Hepatocyte (in vitro differentiated cells): ENCODE measurements around the gene PMFBP1. TPM values are rescaled to one million over a fixed set of nuclear protein-coding genes. Genes with fewer than 3 reads are reported as not detected.

ENCODE experiments used
- DNase-seq: peaks from one replicate; pipeline ENCODE4 v3.0.0-alpha.2; 2016; ENCODE audit warnings: low spot score
- H2AFZ ChIP-seq: fragments of 200-600 bp; sonication (generic); 2 replicates; pipeline ENCODE4 v1.6.0; 2016; ENCODE audit warnings: antibody characterized with exemption, mild to moderate bottlenecking
- H3K27ac ChIP-seq: fragments of 200-600 bp; sonication (generic); 2 replicates; pipeline ENCODE4 v1.5.1; 2016; ENCODE audit warnings: mild to moderate bottlenecking
- H3K27me3 ChIP-seq: fragments of 200-600 bp; sonication (generic); 2 replicates; pipeline ENCODE4 v1.6.1; 2016
- H3K36me3 ChIP-seq: fragments of 200-600 bp; sonication (generic); replicated peaks from 2 replicates; pipeline ENCODE4 v1.5.1; 2016; ENCODE audit warnings: low read depth; ENCODE audit not compliant: insufficient read depth
- H3K4me1 ChIP-seq: fragments of 200-600 bp; sonication (generic); 2 replicates; pipeline ENCODE4 v1.5.1; 2016; ENCODE audit warnings: mild to moderate bottlenecking, moderate library complexity; ENCODE audit not compliant: insufficient read depth
- H3K4me2 ChIP-seq: fragments of 200-600 bp; sonication (generic); 2 replicates; pipeline ENCODE4 v1.6.0; 2016
- H3K4me3 ChIP-seq: fragments of 200-600 bp; sonication (generic); 2 replicates; pipeline ENCODE4 v1.5.1; 2016; ENCODE audit warnings: mild to moderate bottlenecking
- H3K79me2 ChIP-seq: fragments of 200-600 bp; sonication (generic); 2 replicates; pipeline ENCODE4 v1.6.0; 2017; ENCODE audit warnings: mild to moderate bottlenecking
- H3K9me2 ChIP-seq: fragments of 200-600 bp; sonication (generic); replicated peaks from 2 replicates; pipeline ENCODE4 v1.6.0; 2017; ENCODE audit warnings: mild to moderate bottlenecking; ENCODE audit not compliant: insufficient read depth
- H3K9me3 ChIP-seq: fragments of 200-600 bp; sonication (generic); 2 replicates; pipeline ENCODE4 v1.5.1; 2016; ENCODE audit warnings: low read depth, mild to moderate bottlenecking
- H4K20me1 ChIP-seq: fragments of 200-600 bp; sonication (generic); 2 replicates; pipeline ENCODE4 v1.6.0; 2016; ENCODE audit warnings: mild to moderate bottlenecking; ENCODE audit not compliant: insufficient read depth, poor library complexity, severe bottlenecking
- CTCF ChIP-seq: fragments of 200-600 bp; sonication (generic); IDR thresholded peaks from 2 replicates; pipeline ENCODE4 v1.5.1; 2016; ENCODE audit warnings: antibody characterized with exemption, mild to moderate bottlenecking; ENCODE audit not compliant: poor library complexity
- EZH2 ChIP-seq: fragments of 200-600 bp; sonication (generic); IDR thresholded peaks from 2 replicates; pipeline ENCODE4 v1.6.1; 2016; ENCODE audit warnings: antibody characterized with exemption, mild to moderate bottlenecking, borderline replicate concordance
- EZH2phosphoT487 ChIP-seq: fragments of 200-600 bp; sonication (generic); IDR thresholded peaks from one replicate; pipeline ENCODE4 v1.6.1; 2018; ENCODE audit warnings: antibody characterized with exemption, mild to moderate bottlenecking, low read depth, moderate library complexity; ENCODE audit not compliant: unreplicated experiment, severe bottlenecking
- whole genome bisulfite sequencing: methylation state at CpG from one replicate; pipeline ENCODE4 v1.1.6; 2016; ENCODE audit warnings: low lambda C conversion rate; ENCODE audit errors: missing lambda C conversion rate; 5-methylcytosine and 5-hydroxymethylcytosine counted together
- polyA plus RNA-seq: library from polyadenylated mRNA; unstranded; fragments of >200 nt; fragmentation: Nextera tagmentation; extraction: Ambion mirVana; gene quantifications from 2 replicates; pipeline ENCODE4 v1.2.1, GENCODE V29; 2016
- total RNA-seq: library from RNA; depleted of rRNA; stranded (reverse); fragments of >200 nt; gene quantifications from 2 replicates; pipeline ENCODE4 v1.2.3, GENCODE V29; 2014

The PMFBP1 gene
- total RNA-seq (0.44 and 1.4 TPM in 2 replicates), polyA plus RNA-seq (2.9 and 3.4 TPM in 2 replicates)

GRCh38 chr16:72172105-72173034, at the start of gene PMFBP1:
TSS of gene PMFBP1 (minus strand) at chr16:72172155. CDS start at chr16:72171208, 947 bp downstream.
- no peak within 1 kb of the TSS for H3K27ac ChIP-seq
- no peaks in the 10 kb centered on the region for H4K20me1 ChIP-seq
- H3K9me3 ChIP-seq, result no peaks in the 10 kb centered on the region
- no peaks in the 10 kb centered on the region for H3K79me2 ChIP-seq
- H3K4me2 ChIP-seq, result no peak within 1 kb of the TSS
- peak; percentile 82 for DNase-seq
- no peaks in the 10 kb centered on the region for H3K36me3 ChIP-seq
- TF ChIP-seq CTCF, result no peak
- TF ChIP-seq EZH2, result no peak
- TF ChIP-seq EZH2phosphoT487, result no peak
- no peaks in the 10 kb centered on the region for H3K27me3 ChIP-seq
- WGBS, result 80% methylated on average over 11 of the region's 11 CpGs
- no peak within 1 kb of the TSS for H3K4me3 ChIP-seq
- no peak within 1 kb of the TSS for H2AFZ ChIP-seq
- H3K9me2 ChIP-seq, result no peaks in the 10 kb centered on the region
- H3K4me1 ChIP-seq, result no peaks in the 10 kb centered on the region

GRCh38 chr16:72221630-72222024, 49.7 kb upstream of the PMFBP1 start:
- peaks cover 3% of the 10 kb centered on the region for H3K4me1 ChIP-seq
- no peaks in the 10 kb centered on the region for H3K27me3 ChIP-seq
- H3K9me3 ChIP-seq, result no peaks in the 10 kb centered on the region
- H3K9me2 ChIP-seq, result no peaks in the 10 kb centered on the region
- no peaks in the 10 kb centered on the region for H3K36me3 ChIP-seq
- H3K4me2 ChIP-seq, result no peak overlapping the region
- TF ChIP-seq EZH2phosphoT487 (no peak), CTCF (no peak), EZH2 (no peak)
- no peaks in the 10 kb centered on the region for H4K20me1 ChIP-seq
- H3K79me2 ChIP-seq, result no peaks in the 10 kb centered on the region
- no peak overlapping the region for H2AFZ ChIP-seq
- no peak overlapping the region for H3K4me3 ChIP-seq
- 77% methylated on average over 5 of the region's 5 CpGs for WGBS
- no peak for DNase-seq
- H3K27ac ChIP-seq, result no peak overlapping the region

- Histone ChIP-seq H3K4me2 (no peak overlapping the region), H3K36me3 (no peaks in the 10 kb centered on the region), H3K4me3 (no peak overlapping the region), H3K27ac (no peak overlapping the region), H4K20me1 (no peaks in the 10 kb centered on the region), H3K9me3 (no peaks in the 10 kb centered on the region), H3K4me1 (peaks cover 9% of the 10 kb centered on the region), H3K79me2 (no peaks in the 10 kb centered on the region), H2AFZ (no peak overlapping the region), H3K27me3 (no peaks in the 10 kb centered on the region), H3K9me2 (no peaks in the 10 kb centered on the region)
- 74% methylated on average over 10 of the region's 10 CpGs for WGBS
- no peak for TF ChIP-seq EZH2phosphoT487
- no peak for TF ChIP-seq CTCF
- no peak for TF ChIP-seq EZH2
- DNase-seq, result no peak
Observed at GRCh38 chr16:72220875-72221629, 49.1 kb upstream of the PMFBP1 start.
